Osteoblast (primary cell): Measurements from ENCODE around the gene MET. TPM values are rescaled to one million over a fixed set of nuclear protein-coding genes. Genes with fewer than 3 reads are reported as not detected.

Experiments used
- DNase-seq: peaks from one replicate; pipeline ENCODE4 v3.0.0; 2011; ENCODE audit warnings: low spot score, mixed read lengths; ENCODE audit not compliant: insufficient read length; ENCODE audit errors: missing footprints
- H2AFZ ChIP-seq: 2 replicates; pipeline ENCODE4 v1.6.0; 2011; ENCODE audit warnings: mild to moderate bottlenecking, low read length
- H3K27ac ChIP-seq: 2 replicates; pipeline ENCODE4 v1.5.1; 2011; ENCODE audit warnings: mild to moderate bottlenecking, low read depth, low read length, moderate library complexity
- H3K27me3 ChIP-seq: 2 replicates; pipeline ENCODE4 v1.6.0; 2012; ENCODE audit warnings: mild to moderate bottlenecking, control low read depth, inconsistent platforms, low read length, moderate library complexity; ENCODE audit not compliant: insufficient read depth
- H3K36me3 ChIP-seq: 2 replicates; pipeline ENCODE4 v1.5.1; 2011; ENCODE audit warnings: mild to moderate bottlenecking, low read length, control low read depth, moderate library complexity; ENCODE audit not compliant: insufficient read depth
- H3K4me1 ChIP-seq: 2 replicates; pipeline ENCODE4 v1.5.1; 2011; ENCODE audit warnings: mild to moderate bottlenecking, low read length, control low read depth, moderate library complexity; ENCODE audit not compliant: insufficient read depth
- H3K4me2 ChIP-seq: 2 replicates; pipeline ENCODE4 v1.6.0; 2011; ENCODE audit warnings: mild to moderate bottlenecking, low read length; ENCODE audit not compliant: insufficient read depth
- H3K4me3 ChIP-seq: fragments of 200-600 bp; sonication (generic); 3 replicates; pipeline ENCODE4 v1.5.1; 2012; ENCODE audit warnings: mild to moderate bottlenecking, low read length, inconsistent platforms; ENCODE audit not compliant: insufficient read depth
- H3K79me2 ChIP-seq: 2 replicates; pipeline ENCODE4 v1.6.0; 2012; ENCODE audit warnings: mild to moderate bottlenecking, low read length, control low read depth, inconsistent platforms; ENCODE audit not compliant: insufficient read depth
- H3K9me3 ChIP-seq: 2 replicates; pipeline ENCODE4 v1.5.1; 2011; ENCODE audit warnings: low read depth, low read length, control low read depth
- H4K20me1 ChIP-seq: 2 replicates; pipeline ENCODE4 v1.6.0; 2012; ENCODE audit warnings: mild to moderate bottlenecking, low read length, control low read depth; ENCODE audit not compliant: insufficient read depth
- CTCF ChIP-seq: IDR thresholded peaks from 2 replicates; pipeline ENCODE4 v1.5.1; 2011; ENCODE audit warnings: mild to moderate bottlenecking, low read depth, low read length, moderate library complexity; ENCODE audit errors: extremely low read depth
- total RNA-seq: library from RNA; depleted of rRNA; stranded (reverse); fragments of >200 nt; gene quantifications from 2 replicates; pipeline ENCODE4 v1.2.3, GENCODE V29; 2012

The MET gene
- total RNA-seq, 1 donor, result 55.0 TPM

- H2AFZ ChIP-seq, result no peak overlapping the region
Observed at GRCh38 chr7:116776046-116776445, 104.0 kb downstream of the MET start.

GRCh38 chr7:116776610-116777289 lies 104.8 kb downstream of the MET start:
- Histone ChIP-seq H3K27ac (peak overlapping the region; percentile 91), H4K20me1 (no peaks in the 10 kb centered on the region), H3K4me3 (no peak overlapping the region), H3K79me2 (no peaks in the 10 kb centered on the region), H3K9me3 (no peaks in the 10 kb centered on the region), H3K4me1 (peaks cover 62% of the 10 kb centered on the region), H3K4me2 (peak overlapping the region; percentile 16), H3K27me3 (no peaks in the 10 kb centered on the region), H2AFZ (no peak overlapping the region), H3K36me3 (peaks cover 56% of the 10 kb centered on the region)
- peak; percentile 74 for DNase-seq
- no peak for TF ChIP-seq CTCF

More at GRCh38 chr7:116776046-116776445, 104.0 kb downstream of the MET start:
- Histone ChIP-seq H3K27ac (peak overlapping the region; percentile 91), H3K4me1 (peaks cover 65% of the 10 kb centered on the region), H3K79me2 (no peaks in the 10 kb centered on the region), H3K9me3 (no peaks in the 10 kb centered on the region), H4K20me1 (no peaks in the 10 kb centered on the region), H3K4me3 (no peak overlapping the region), H3K27me3 (no peaks in the 10 kb centered on the region), H3K4me2 (no peak overlapping the region), H3K36me3 (peaks cover 54% of the 10 kb centered on the region)
- no peak for TF ChIP-seq CTCF
- DNase-seq, result no peak

- Histone ChIP-seq H3K36me3 (peaks cover 51% of the 10 kb centered on the region), H2AFZ (no peak overlapping the region), H3K9me3 (no peaks in the 10 kb centered on the region), H4K20me1 (no peaks in the 10 kb centered on the region), H3K27ac (peak overlapping the region; percentile 91), H3K4me2 (peak overlapping the region; percentile 53), H3K79me2 (no peaks in the 10 kb centered on the region), H3K4me1 (peaks cover 59% of the 10 kb centered on the region), H3K27me3 (no peaks in the 10 kb centered on the region), H3K4me3 (no peak overlapping the region)
- no peak for DNase-seq
- TF ChIP-seq CTCF, result no peak
Observed at GRCh38 chr7:116777651-116778281, 105.8 kb downstream of the MET start.

GRCh38 chr7:116779216-116779615 lies 107.2 kb downstream of the MET start:
- Histone ChIP-seq H3K4me2 (no peak overlapping the region), H3K27ac (no peak overlapping the region), H3K4me1 (peaks cover 59% of the 10 kb centered on the region), H3K9me3 (no peaks in the 10 kb centered on the region), H2AFZ (no peak overlapping the region), H3K36me3 (peaks cover 50% of the 10 kb centered on the region), H4K20me1 (no peaks in the 10 kb centered on the region), H3K4me3 (no peak overlapping the region), H3K27me3 (no peaks in the 10 kb centered on the region), H3K79me2 (no peaks in the 10 kb centered on the region)
- DNase-seq, result no peak
- no peak for TF ChIP-seq CTCF
